Measurements from ENCODE around the gene WDR74.
"Not testable (repeated sequence)": the region's sequence is repeated elsewhere in the genome, so short reads cannot be mapped to it uniquely, and the experiment has no call there.

The WDR74 gene

GRCh38 chr11:62839050-62839945 is at the start of gene WDR74:
Gene WDR74, minus strand, starts transcription at chr11:62839590. Its CDS starts 20 bp downstream, at chr11:62839570.
- DNase-seq, result peak; percentile 88

- DNase-seq, result no peak
Observed at GRCh38 chr11:62889126-62889483, 49.7 kb upstream of the WDR74 start.

- DNase-seq, result no peak
Observed at GRCh38 chr11:62888406-62888805, 49.0 kb upstream of the WDR74 start.

- DNase-seq, result no peak
Observed at GRCh38 chr11:62885137-62885750, 45.9 kb upstream of the WDR74 start.

GRCh38 chr11:62883673-62884072 is 44.3 kb upstream of the WDR74 start:
- DNase-seq, result no peak

GRCh38 chr11:62882788-62883501 is 43.6 kb upstream of the WDR74 start:
- no peak for DNase-seq

- no peak for DNase-seq
Observed at GRCh38 chr11:62882431-62882749, 43.0 kb upstream of the WDR74 start.

- peak; percentile 89 for DNase-seq
Observed at GRCh38 chr11:62881579-62882430, 42.4 kb upstream of the WDR74 start.

GRCh38 chr11:62880803-62881578 is 41.6 kb upstream of the WDR74 start, which contains the start of gene SLC3A2:
Gene SLC3A2, plus strand, starts transcription at chr11:62880896. Its CDS starts 128 bp downstream, at chr11:62881024.
- peak; percentile 89 for DNase-seq

GRCh38 chr11:62880231-62880802 is 40.9 kb upstream of the WDR74 start:
- DNase-seq, result no peak

GRCh38 chr11:62879235-62879978 is 40.0 kb upstream of the WDR74 start:
- no peak for DNase-seq

GRCh38 chr11:62876712-62877111 is 37.3 kb upstream of the WDR74 start:
- no peak for DNase-seq

- DNase-seq, result no peak
Observed at GRCh38 chr11:62875698-62876478, 36.5 kb upstream of the WDR74 start.

GRCh38 chr11:62874851-62875250 is 35.5 kb upstream of the WDR74 start:
- no peak for DNase-seq

- no peak for DNase-seq
Observed at GRCh38 chr11:62865635-62866034, 26.2 kb upstream of the WDR74 start.

GRCh38 chr11:62863687-62864335 is 24.4 kb upstream of the WDR74 start:
- no peak for DNase-seq

GRCh38 chr11:62861564-62862192 is 22.3 kb upstream of the WDR74 start:
- DNase-seq, result not testable (repeated sequence)

GRCh38 chr11:62860835-62861563 is 21.6 kb upstream of the WDR74 start:
- DNase-seq, result no peak

Measured in NCI-H2107 (cell line).